Smooth muscle cell (in vitro differentiated cells): Measurements from ENCODE around the gene MAP4. TPM values are rescaled to one million over a fixed set of nuclear protein-coding genes. Genes with fewer than 3 reads are reported as not detected.

Source experiments
- DNase-seq: peaks from one replicate; lab custom pipeline; 2025; ENCODE audit not compliant: unreplicated experiment; lab: John Stamatoyannopoulos, UW
- H2AFZ ChIP-seq: fragments of 200-600 bp; sonication (generic); 2 replicates; pipeline ENCODE4 v1.6.0; 2016; ENCODE audit warnings: antibody characterized with exemption, low read depth, mild to moderate bottlenecking
- H3F3A ChIP-seq: fragments of 200-600 bp; sonication (generic); 2 replicates; pipeline ENCODE4 v1.6.0; 2017; ENCODE audit warnings: antibody characterized with exemption, low read depth
- H3K27ac ChIP-seq: fragments of 200-600 bp; sonication (generic); 2 replicates; pipeline ENCODE4 v1.5.1; 2016; ENCODE audit warnings: low read depth, mild to moderate bottlenecking
- H3K27me3 ChIP-seq: fragments of 200-600 bp; sonication (generic); 2 replicates; pipeline ENCODE4 v1.6.1; 2016; ENCODE audit warnings: low read depth, mild to moderate bottlenecking
- H3K36me3 ChIP-seq: fragments of 200-600 bp; sonication (generic); 2 replicates; pipeline ENCODE4 v1.5.1; 2016; ENCODE audit warnings: low read depth
- H3K4me1 ChIP-seq: fragments of 200-600 bp; sonication (generic); 2 replicates; pipeline ENCODE4 v1.5.1; 2016; ENCODE audit warnings: low read depth
- H3K4me2 ChIP-seq: fragments of 200-600 bp; sonication (generic); 2 replicates; pipeline ENCODE4 v1.6.0; 2016; ENCODE audit warnings: mild to moderate bottlenecking
- H3K4me3 ChIP-seq: fragments of 200-600 bp; sonication (generic); 2 replicates; pipeline ENCODE4 v1.5.1; 2016; ENCODE audit warnings: mild to moderate bottlenecking
- H3K79me2 ChIP-seq: fragments of 200-600 bp; sonication (generic); 2 replicates; pipeline ENCODE4 v1.6.0; 2016; ENCODE audit warnings: low read depth, mild to moderate bottlenecking
- H3K9ac ChIP-seq: fragments of 200-600 bp; sonication (generic); 2 replicates; pipeline ENCODE4 v1.6.0; 2016; ENCODE audit warnings: low read depth
- H3K9me3 ChIP-seq: fragments of 200-600 bp; sonication (generic); replicated peaks from 2 replicates; pipeline ENCODE4 v1.5.1; 2016; ENCODE audit warnings: low read depth
- H4K20me1 ChIP-seq: fragments of 200-600 bp; sonication (generic); 2 replicates; pipeline ENCODE4 v1.6.0; 2016; ENCODE audit warnings: low read depth
- WGBS: methylation state at CpG from one replicate; pipeline ENCODE4 v1.1.7; 2016; ENCODE audit warnings: low lambda C conversion rate; 5-methylcytosine and 5-hydroxymethylcytosine counted together
- polyA plus RNA-seq: library from polyadenylated mRNA; unstranded; fragments of >200 nt; fragmentation: Nextera tagmentation; extraction: Ambion mirVana; gene quantifications from 2 replicates; pipeline ENCODE4 v1.2.1, GENCODE V29; 2016
- total RNA-seq: library from RNA; depleted of rRNA; stranded (reverse); fragments of >200 nt; gene quantifications from 2 replicates; pipeline ENCODE4 v1.2.3, GENCODE V29; 2014
- TF ChIP-seq, protein P1 (sequence below): fragments of 200-600 bp; sonication (generic); IDR thresholded peaks from 2 replicates; pipeline ENCODE4 v1.5.1; 2017; ENCODE audit warnings: borderline replicate concordance, mild to moderate bottlenecking, antibody characterized with exemption; ENCODE audit not compliant: insufficient read depth, poor library complexity, severe bottlenecking

The MAP4 gene
- total and polyA plus RNA-seq, 2 experiments from 2014 or later: 114 to 166 TPM

DNA sequence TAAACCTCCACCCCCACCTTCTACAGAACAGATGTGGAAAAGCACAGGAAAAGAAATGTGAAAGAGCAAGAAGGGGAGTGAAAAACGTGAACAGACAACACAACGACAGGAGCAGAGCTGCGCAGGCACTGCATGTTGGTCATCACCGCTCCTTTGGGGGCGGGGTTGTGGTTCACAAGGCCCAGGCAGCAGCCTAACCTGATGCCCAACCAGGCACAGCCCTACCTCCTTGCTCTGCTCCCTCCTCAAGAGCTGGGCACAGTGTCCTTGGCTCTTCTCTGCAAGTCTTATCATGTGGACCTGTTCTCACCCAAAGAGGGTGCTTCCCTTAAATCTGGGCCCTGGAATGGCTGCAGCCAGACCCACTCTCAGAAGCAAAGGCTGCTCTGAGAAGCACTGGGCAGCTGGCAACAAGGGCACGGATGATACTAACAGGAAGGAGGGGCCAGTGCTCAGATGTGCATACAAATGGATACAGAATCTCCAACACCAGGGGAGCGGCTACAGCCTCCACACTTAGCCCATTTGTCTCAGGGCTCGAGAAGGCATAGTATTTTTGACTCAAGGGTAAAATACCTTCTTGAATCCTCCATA is 148.7 kb downstream of the MAP4 start:
- Histone ChIP-seq H3K9ac (no peak overlapping the region), H3K27ac (no peak overlapping the region), H4K20me1 (peaks cover 6% of the 10 kb centered on the region), H3K36me3 (peaks cover 2% of the 10 kb centered on the region), H3K4me3 (no peak overlapping the region), H3K27me3 (no peaks in the 10 kb centered on the region), H3K4me1 (no peaks in the 10 kb centered on the region), H3F3A (no peaks in the 10 kb centered on the region), H3K79me2 (no peaks in the 10 kb centered on the region), H3K9me3 (no peaks in the 10 kb centered on the region), H2AFZ (no peak overlapping the region), H3K4me2 (no peak overlapping the region)
- TF ChIP-seq, protein P1, sequence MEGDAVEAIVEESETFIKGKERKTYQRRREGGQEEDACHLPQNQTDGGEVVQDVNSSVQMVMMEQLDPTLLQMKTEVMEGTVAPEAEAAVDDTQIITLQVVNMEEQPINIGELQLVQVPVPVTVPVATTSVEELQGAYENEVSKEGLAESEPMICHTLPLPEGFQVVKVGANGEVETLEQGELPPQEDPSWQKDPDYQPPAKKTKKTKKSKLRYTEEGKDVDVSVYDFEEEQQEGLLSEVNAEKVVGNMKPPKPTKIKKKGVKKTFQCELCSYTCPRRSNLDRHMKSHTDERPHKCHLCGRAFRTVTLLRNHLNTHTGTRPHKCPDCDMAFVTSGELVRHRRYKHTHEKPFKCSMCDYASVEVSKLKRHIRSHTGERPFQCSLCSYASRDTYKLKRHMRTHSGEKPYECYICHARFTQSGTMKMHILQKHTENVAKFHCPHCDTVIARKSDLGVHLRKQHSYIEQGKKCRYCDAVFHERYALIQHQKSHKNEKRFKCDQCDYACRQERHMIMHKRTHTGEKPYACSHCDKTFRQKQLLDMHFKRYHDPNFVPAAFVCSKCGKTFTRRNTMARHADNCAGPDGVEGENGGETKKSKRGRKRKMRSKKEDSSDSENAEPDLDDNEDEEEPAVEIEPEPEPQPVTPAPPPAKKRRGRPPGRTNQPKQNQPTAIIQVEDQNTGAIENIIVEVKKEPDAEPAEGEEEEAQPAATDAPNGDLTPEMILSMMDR: no peak
- no peak for DNase-seq
- 98% methylated on average over 8 of the region's 8 CpGs for WGBS

DNA sequence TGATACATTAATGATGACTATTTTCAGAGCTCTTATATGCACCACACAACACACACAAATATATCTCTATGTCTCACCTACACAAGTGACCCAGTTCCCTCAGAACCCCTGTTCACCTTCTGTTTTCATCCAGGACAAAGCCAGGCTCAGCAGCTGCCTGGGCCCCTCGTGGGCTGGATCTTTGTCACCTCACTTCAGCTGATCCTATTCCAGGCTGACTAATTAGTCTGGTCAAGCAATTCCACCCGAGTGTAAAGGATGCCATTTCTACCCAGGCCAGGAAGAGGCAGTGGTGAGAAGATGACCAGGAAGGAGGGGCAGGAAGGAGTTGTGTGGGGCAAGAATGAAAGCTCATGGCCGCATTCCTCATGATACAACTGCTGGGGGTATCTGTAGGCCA is 151.0 kb downstream of the MAP4 start:
- no peak overlapping the region for H3K27ac ChIP-seq
- H3K9me3 ChIP-seq: no peaks in the 10 kb centered on the region
- no peaks in the 10 kb centered on the region for H3K79me2 ChIP-seq
- no peaks in the 10 kb centered on the region for H3K27me3 ChIP-seq
- no peak for DNase-seq
- TF ChIP-seq, protein P1: no peak
- H3F3A ChIP-seq: no peaks in the 10 kb centered on the region
- no peak overlapping the region for H3K4me2 ChIP-seq
- H2AFZ ChIP-seq: no peak overlapping the region
- peaks cover 6% of the 10 kb centered on the region for H3K36me3 ChIP-seq
- H3K4me3 ChIP-seq: no peak overlapping the region
- no peaks in the 10 kb centered on the region for H3K4me1 ChIP-seq
- no peak overlapping the region for H3K9ac ChIP-seq
- peaks cover 13% of the 10 kb centered on the region for H4K20me1 ChIP-seq
- 82% methylated on average over 3 of the region's 3 CpGs for WGBS

DNA sequence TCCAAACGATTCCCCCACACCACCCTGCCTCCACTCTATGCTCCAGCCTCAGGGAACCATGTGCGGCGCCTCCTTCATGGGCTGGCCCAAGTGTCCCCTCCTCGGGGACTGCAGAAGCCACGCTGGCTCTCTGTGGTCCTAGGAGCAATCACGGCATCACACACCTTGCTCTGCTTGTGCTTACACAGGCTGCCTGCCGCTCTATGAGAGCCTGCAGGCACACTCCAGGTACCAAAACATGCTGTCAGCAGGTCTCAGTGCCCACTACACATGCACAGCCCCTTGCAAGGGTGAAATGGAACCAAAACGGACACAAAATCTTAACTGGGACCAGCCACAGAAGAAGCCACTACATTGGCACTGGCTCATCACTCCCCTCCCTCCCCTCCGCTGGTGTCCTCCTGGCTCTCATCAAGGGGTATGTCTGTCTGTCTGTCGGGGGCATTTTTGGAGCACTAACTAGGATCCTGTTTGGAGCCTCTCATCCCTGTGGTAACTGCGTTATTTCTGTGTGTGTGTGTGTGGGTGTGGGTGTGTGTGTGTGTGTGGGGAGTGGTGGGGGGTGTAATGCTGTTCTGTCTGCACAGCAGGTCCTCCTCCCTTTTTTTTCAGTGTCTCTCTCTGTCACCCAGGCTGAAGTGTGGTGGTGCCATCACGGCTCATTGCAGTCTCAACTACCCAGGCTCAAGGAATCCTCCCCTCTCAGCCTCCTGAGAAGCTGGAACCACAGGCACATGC is 152.7 kb downstream of the MAP4 start:
- Histone ChIP-seq H3K4me2 (no peak overlapping the region), H3K9me3 (no peaks in the 10 kb centered on the region), H3K27me3 (no peaks in the 10 kb centered on the region), H4K20me1 (peaks cover 13% of the 10 kb centered on the region), H3K36me3 (peaks cover 9% of the 10 kb centered on the region), H3K79me2 (no peaks in the 10 kb centered on the region), H2AFZ (no peak overlapping the region), H3K4me1 (no peaks in the 10 kb centered on the region), H3K4me3 (no peak overlapping the region), H3K9ac (no peak overlapping the region), H3F3A (no peaks in the 10 kb centered on the region), H3K27ac (no peak overlapping the region)
- no peak for DNase-seq
- 92% methylated on average over 12 of the region's 12 CpGs for WGBS
- TF ChIP-seq, protein P1: no peak
